ENCODE measurements around the gene EXO5. TPM values are rescaled to one million over a fixed set of nuclear protein-coding genes. Genes with fewer than 3 reads are reported as not detected.
"Not testable (repeated sequence)": the region's sequence is repeated elsewhere in the genome, so short reads cannot be mapped to it uniquely, and the experiment has no call there.

EXO5 gene
- total RNA-seq, 4 donors from 2014 or later, result 3.9 to 9.1 (median 6.5) TPM

GRCh38 chr1:40553017-40553416 is 44.5 kb downstream of the EXO5 start:
- DNase-seq (ENCODE audit: low spot score) (no peak), ATAC-seq (ENCODE audit: low FRiP score) (no peak)
- no peak for TF ChIP-seq CTCF (IDR thresholded peaks at IDR 0.05)

- not testable (repeated sequence) for DNase-seq (ENCODE audit: low spot score); ATAC-seq (ENCODE audit: low FRiP score)
Measured at GRCh38 chr1:40554807-40555206, 46.2 kb downstream of the EXO5 start.

- ATAC-seq (ENCODE audit: low FRiP score), result no peak
- no peak for DNase-seq (ENCODE audit: low spot score)
- no peak for TF ChIP-seq CTCF (IDR thresholded peaks at IDR 0.05)
Measured at GRCh38 chr1:40556121-40556520, 47.6 kb downstream of the EXO5 start.

- not testable (repeated sequence) for ATAC-seq (ENCODE audit: low FRiP score)
Measured at GRCh38 chr1:40558241-40558640, 49.7 kb downstream of the EXO5 start.

GRCh38 chr1:40562185-40562584 is 53.6 kb downstream of the EXO5 start:
- no peak for TF ChIP-seq CTCF (IDR thresholded peaks at IDR 0.05)
- ATAC-seq (ENCODE audit: low FRiP score) (no peak), DNase-seq (ENCODE audit: low spot score) (no peak)

More at GRCh38 chr1:40558241-40558640, 49.7 kb downstream of the EXO5 start:
- not testable (repeated sequence) for DNase-seq (ENCODE audit: low spot score)

GRCh38 chr1:40563266-40563665 is 54.7 kb downstream of the EXO5 start:
- no peak for TF ChIP-seq CTCF (IDR thresholded peaks at IDR 0.05)
- DNase-seq (ENCODE audit: low spot score), result no peak

GRCh38 chr1:40564506-40564905 is 55.9 kb downstream of the EXO5 start:
- no peak for DNase-seq (ENCODE audit: low spot score)
- ATAC-seq (ENCODE audit: low FRiP score), result no peak
- no peak for TF ChIP-seq CTCF (IDR thresholded peaks at IDR 0.05)

More at GRCh38 chr1:40563266-40563665, 54.7 kb downstream of the EXO5 start:
- no peak for ATAC-seq (ENCODE audit: low FRiP score)

- TF ChIP-seq CTCF (IDR thresholded peaks at IDR 0.05), result no peak
- no peak for ATAC-seq (ENCODE audit: low FRiP score)
- DNase-seq (ENCODE audit: low spot score), result no peak
Measured at GRCh38 chr1:40564913-40565312, 56.3 kb downstream of the EXO5 start.

Small RNAs within 50 kb of the gene (small RNA-seq; reads per million reads assigned to genes)
- not detected for gene AL356379.1

Other genes starting within 250 kb of the EXO5 start
- gene COL9A2, start 191.5 kb upstream of the EXO5 start, total RNA-seq, result 10 to 100 TPM in 2 of 4 donors, 1 to 10 TPM in 2; 1.6 to 15.6 (median 9.0) TPM
- 100 to 1,000 TPM in 1 of 4 donors, 10 to 100 TPM in 3; 45.4 to 119 (median 60.1) TPM for gene SMAP2, start 135.0 kb upstream of the EXO5 start, total RNA-seq
- gene ZFP69B, start 58.3 kb upstream of the EXO5 start, total RNA-seq, result 1 to 10 TPM in 3 of 4 donors, under 1 TPM in 1; 0.56 to 1.9 (median 1.2) TPM
- 1 to 10 TPM; 1.1 to 5.2 (median 2.6) TPM for gene ZFP69, start 31.5 kb upstream of the EXO5 start, total RNA-seq
- gene ZNF684, start 22.9 kb downstream of the EXO5 start, total RNA-seq, result 1 to 10 TPM; 2.0 to 4.9 (median 3.0) TPM
- 1 to 10 TPM in 3 of 4 donors, under 1 TPM in 1; 0.79 to 2.2 (median 1.7) TPM for gene RIMS3, start 156.9 kb downstream of the EXO5 start, total RNA-seq
- gene NFYC, start 182.9 kb downstream of the EXO5 start, total RNA-seq, result 10 to 100 TPM; 29.8 to 44.6 (median 32.4) TPM

Measured in omental fat pad (tissue), 4 donors.